HG03066 (cell line): Measurements from ENCODE around the gene BTRC.

Experiments
- ATAC-seq: cut with Tn5 transposase; IDR thresholded peaks from one replicate; pipeline ENCODE4 v1.9.1; 2021; ENCODE audit warnings: low read depth; ENCODE audit not compliant: unreplicated experiment

Gene BTRC

GRCh38 chr10:101441541-101442455 is 87.8 kb downstream of the BTRC start:
- ATAC-seq = no peak

DNA sequence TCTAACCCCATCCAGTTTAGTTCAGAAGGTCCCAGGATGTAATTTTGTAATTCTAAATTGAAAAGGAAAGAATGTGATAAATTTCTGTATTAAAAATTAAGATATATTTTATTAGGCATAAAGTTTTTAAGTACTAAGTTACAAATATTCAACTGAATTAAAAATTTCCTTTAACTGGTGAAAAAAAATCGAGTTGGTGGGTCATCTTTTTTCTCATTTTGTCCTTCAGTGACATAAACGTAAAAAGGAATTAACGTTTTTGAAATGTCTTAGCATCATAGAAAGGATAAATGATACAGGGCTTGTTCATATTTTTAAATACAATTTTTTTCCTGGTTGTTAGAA is 88.5 kb downstream of the BTRC start:
- no peak for ATAC-seq

DNA sequence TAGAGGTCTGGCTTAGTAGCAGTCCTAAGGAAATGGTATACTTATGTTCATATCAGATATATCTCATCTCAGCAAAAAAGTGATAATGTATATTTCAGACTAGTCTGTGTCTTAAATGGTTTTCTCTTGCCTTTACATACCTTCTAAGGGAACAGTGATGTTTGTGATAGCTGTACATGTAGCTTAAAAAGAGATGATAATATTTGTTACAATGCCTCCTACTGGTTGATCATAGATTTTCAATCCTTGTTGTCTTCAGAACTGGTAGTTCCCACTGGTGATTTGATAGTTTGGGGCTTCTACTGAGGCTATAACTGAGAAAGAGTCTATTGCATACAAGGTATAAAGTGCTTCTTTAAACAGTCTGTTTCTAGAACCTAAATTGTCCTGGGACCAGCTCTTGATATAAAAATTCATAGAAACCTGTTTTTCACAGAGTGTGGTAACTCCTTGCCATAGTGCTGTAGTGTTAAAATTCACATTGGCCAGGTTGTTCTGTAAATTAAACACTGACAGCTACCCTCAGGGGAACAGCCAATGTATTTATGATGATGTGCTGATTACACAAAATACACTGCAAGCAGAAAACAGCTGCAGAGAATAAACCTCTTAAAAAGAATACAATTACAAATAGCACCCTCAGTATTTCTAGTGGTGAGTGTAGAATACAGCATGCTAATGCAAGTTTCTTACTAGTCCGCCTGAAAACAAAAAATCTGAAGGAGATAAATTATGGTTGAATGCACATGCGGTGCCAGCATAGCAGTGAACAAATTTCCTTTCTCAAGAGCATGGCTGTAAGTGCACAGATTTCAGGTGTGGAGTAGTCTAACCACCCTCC is 90.3 kb downstream of the BTRC start:
- ATAC-seq = no peak

DNA sequence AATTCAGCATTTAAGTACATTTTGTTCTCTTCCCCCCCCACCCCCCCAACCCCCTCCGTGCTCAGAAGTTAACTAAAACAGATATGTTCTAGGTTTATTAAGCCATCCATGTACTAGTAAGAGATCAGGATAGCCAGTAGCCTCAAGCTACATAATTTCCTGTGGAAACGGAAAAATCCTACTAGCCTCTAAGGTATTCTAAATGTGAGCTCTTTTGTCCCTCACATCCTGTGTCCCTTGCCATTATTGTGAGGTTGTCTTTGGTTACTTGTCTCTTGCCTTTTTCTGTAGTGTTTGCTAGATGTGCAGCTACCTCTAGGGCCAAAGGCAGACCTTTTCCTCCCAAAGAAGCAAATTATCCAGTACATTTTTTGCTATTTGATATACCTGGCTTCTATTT is 92.1 kb downstream of the BTRC start:
- no peak for ATAC-seq

- no peak for ATAC-seq
These were observed 93.0 kb downstream of the BTRC start for GRCh38 chr10:101446947-101447346.

DNA sequence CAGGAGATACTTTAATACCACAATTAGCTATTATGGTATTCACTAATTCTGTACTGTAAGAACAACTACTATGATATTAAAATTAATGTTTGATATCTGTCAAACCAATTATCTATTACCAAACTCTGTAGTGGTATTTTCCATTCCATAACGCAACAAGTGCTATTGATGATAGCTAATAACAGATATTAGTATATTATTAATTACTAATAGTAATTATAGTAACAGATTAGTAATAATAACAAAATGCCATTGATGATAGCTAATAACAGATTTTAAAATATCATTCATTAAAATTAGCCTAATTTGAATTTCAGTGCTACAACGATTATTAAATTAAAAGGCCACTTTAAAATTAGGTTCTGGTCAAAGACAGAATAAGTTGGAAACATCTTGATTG is 93.5 kb downstream of the BTRC start:
- no peak for ATAC-seq

DNA sequence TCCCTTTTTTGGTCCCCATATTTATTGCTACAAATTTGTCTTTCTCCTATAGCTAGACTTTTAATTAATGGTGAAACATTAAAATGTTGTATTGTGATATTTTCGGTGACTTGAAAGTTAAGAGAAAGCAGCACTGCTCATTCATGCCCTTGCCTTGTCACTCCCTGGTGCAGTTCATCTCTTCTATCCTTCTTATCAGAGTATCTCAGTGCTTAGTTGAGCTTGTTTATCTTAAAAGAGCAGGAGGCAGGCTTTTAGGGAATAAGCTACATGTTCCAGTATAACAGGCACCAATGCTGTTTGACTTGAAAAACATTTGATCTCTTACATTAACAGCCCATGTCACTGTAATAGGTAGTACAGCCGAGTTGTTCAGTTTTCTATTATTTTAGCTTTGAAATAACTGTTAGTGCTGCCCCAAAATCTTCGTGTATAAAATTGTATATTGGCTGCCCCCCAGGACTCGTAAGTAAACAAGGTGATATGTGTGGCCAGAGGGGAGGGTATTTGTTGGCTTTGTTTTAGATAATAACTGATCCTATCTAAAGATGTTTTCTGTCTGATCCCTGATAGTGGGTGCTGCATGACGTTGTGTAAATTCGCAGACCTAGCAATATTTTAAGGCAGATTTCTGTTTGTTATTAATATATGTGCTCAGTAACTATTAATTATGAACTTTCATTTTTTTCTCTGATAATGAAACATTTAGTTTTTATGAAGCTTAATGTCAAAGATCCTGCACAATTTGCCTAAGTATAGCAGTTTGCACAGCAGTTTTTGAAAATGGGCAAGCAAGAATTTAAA is 96.5 kb downstream of the BTRC start:
- no peak for ATAC-seq

DNA sequence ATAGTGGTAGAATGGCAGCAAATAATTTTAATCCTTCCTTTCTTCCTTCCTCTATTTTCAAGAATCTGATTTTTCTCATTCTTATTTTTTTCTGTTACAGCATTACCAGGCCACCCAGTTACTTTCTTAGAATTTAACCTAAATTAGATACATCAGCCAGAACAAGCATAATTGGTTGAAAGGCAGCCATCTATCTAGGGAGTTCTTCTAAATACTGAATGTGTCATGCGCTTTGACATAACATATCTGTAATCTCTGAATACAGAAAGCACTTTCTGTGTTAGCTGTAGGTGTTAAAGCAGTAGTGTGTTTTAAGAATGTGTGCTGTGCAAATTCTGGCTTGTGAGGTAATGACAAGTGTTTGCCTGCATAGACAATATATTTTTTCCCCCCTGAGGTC is 97.3 kb downstream of the BTRC start:
- no peak for ATAC-seq

DNA sequence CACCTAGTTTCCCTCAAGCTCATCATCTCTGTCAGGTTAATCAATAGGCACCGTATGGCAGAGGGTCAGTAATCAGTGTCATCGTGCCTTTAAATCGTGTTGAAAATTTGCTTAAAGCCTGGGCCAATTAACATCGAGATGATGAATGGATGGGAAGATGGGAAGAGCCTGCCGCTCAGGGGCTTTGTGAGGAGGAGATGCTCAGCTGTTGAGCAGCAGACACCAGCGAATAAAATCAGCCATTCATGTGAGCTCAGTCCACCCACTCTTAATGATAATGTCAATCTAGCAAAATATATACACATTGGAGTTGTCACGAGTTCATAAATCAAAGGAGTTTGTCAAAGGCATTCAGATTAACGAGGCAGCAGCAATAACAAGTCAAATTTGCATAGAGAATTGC is 97.7 kb downstream of the BTRC start:
- ATAC-seq = no peak

- ATAC-seq = no peak
These were observed 98.2 kb downstream of the BTRC start for GRCh38 chr10:101452176-101452575.

- ATAC-seq = no peak
These were observed 98.6 kb downstream of the BTRC start for GRCh38 chr10:101452593-101452992.

DNA sequence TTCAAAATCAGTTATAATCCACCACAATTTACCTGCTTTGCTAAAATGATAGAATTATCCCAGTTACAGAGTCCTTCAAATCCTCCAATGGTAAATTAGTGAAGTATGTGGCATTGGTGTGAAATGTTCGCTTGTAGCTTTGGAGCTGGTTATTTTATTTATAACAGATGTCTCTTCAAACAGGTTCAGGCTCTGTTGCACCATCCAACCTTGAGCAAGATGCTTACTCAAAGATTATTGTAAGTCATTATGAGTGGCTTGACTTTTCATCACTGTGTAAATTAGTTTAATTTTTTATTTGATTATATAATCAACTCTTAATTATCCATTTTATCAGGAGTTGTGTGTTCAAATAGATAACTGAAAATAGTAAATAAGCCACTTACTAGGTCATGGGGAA is 99.4 kb downstream of the BTRC start:
- ATAC-seq = no peak

GRCh38 chr10:101453791-101454718 is 100.1 kb downstream of the BTRC start:
- no peak for ATAC-seq

DNA sequence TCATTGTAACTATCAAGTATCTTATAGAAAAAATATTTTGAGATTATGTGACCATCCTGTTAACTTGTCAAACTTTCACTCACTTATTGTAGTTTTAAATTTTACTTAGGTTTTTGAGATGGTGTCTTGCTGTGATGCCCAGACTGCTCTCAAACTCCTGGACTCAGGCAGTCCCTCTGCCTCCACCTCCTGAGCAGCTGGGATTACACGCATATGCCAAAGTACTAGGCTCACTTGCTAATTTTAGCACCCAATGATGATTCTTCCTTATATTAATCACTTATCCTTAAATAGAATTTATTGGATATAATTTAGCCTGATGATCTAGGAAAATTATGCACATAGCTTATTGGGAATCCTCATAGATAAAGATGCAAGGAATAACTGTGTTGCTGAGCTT is 104.9 kb downstream of the BTRC start:
- ATAC-seq = no peak

- ATAC-seq = no peak
These were observed 110.1 kb downstream of the BTRC start for GRCh38 chr10:101464082-101464481.

GRCh38 chr10:101464599-101464998 is 110.6 kb downstream of the BTRC start:
- ATAC-seq = no peak

GRCh38 chr10:101466016-101466912 is 112.3 kb downstream of the BTRC start:
- ATAC-seq = no peak

DNA sequence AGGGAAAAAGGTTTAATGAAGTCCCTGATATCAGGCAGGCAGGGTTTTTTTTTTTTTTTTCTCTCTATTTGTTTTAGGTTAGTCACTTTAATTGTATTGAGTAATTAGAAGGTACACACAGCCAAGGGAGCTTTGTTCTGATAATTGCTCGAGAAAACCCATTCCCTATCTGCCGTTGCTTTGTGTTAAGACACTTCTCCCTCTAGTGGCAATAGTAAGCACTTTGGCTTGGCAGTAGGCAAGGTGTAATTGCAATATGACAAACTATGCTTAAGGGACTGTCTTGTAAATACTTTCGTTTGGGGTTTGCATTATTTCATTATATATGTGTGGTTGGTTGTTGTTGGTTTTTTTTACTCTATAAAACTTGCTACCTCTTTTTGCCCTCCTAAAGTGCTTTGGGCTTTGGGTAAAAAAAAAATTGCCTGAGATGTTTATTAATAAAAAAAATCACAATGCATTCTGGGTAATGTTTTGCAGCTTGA is 113.4 kb downstream of the BTRC start:
- ATAC-seq = no peak

DNA sequence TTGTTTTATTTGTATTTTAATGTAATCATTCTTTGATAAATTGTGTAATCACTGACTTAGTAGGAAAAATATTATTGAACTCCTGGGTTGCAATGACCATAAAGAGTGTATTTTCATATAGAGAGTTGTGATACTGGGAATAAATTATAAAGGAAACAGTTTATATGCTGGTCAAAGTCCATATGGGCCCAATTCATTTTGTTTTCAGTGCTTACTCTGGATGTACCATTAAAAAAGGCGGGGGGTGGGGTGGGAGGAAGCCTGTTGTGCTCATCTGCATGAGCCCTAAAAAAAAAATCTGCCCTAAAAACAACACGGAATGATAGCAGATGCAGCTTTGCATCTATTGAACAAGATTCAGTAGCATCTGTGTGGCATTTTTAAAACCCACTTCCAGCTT is 114.2 kb downstream of the BTRC start:
- ATAC-seq = no peak
